Measurements from ENCODE around the gene ALG2. TPM values are rescaled to one million over a fixed set of nuclear protein-coding genes. Genes with fewer than 3 reads are reported as not detected.

ALG2 gene
- polyA plus RNA-seq, 3 donors = 15.9 to 25.5 (median 23.6) TPM

- H3K27ac ChIP-seq (ENCODE audit: low read depth in 1 of 2, low read length in 2 of 2) = no peak overlapping the region
- H3K4me3 Mint-ChIP-seq = no peak overlapping the region
- no peak for TF ChIP-seq CTCF (IDR thresholded peaks at IDR 0.05)
- 98% methylated on average over 5 of the region's 10 CpGs for WGBS (ENCODE audit: insufficient coverage)
- H3K79me2 ChIP-seq (ENCODE audit: insufficient read depth, low read length) = no peaks in the 10 kb centered on the region
- H3K9me3 ChIP-seq (replicated peaks in 1 of 2; ENCODE audit: control insufficient read depth in 1 of 2, insufficient read depth in 1 of 2, low read length in 2 of 2) = no peaks in the 10 kb centered on the region
- no peaks in the 10 kb centered on the region for H3K36me3 Mint-ChIP-seq
- H3K4me3 ChIP-seq (replicated peaks in 1 of 3; ENCODE audit: low read depth in 2 of 3, low read length in 3 of 3) = no peak overlapping the region
- H3K4me1 ChIP-seq (ENCODE audit: control insufficient read depth in 1 of 2, insufficient read depth in 2 of 2, low read length in 2 of 2) = no peaks in the 10 kb centered on the region
- no peaks in the 10 kb centered on the region for H4K20me1 ChIP-seq (ENCODE audit: insufficient read depth, low read length)
- H3K27ac Mint-ChIP-seq = no peak overlapping the region
- no peak overlapping the region for H3K9ac ChIP-seq (ENCODE audit: insufficient read depth, low read length, poor library complexity, severe bottlenecking)
- no peaks in the 10 kb centered on the region for H3K27me3 ChIP-seq (ENCODE audit: control insufficient read depth in 2 of 2, insufficient read depth in 2 of 2, low read length in 2 of 2)
- DNase-seq = no peak
- peaks cover 0 to 6% (median 2%) of the 10 kb centered on the region in 3 donors for H3K27me3 Mint-ChIP-seq (ENCODE audit: low read depth in 3 of 3)
- no peak overlapping the region for H2AFZ ChIP-seq (ENCODE audit: insufficient read depth, low read depth, low read length, poor library complexity, severe bottlenecking)
- no peak overlapping the region for H3K4me2 ChIP-seq (replicated peaks; ENCODE audit: extremely low read depth, low read length, poor library complexity, severe bottlenecking)
- no peaks in the 10 kb centered on the region for H3K4me1 Mint-ChIP-seq
- intact Hi-C loops (cut with micrococcal nuclease) = no loop called here
- H3K36me3 ChIP-seq (replicated peaks in 1 of 2; ENCODE audit: control insufficient read depth in 1 of 2, insufficient read depth in 2 of 2, low read length in 2 of 2) = no peaks in the 10 kb centered on the region
- H3K9me3 Mint-ChIP-seq = no peaks in the 10 kb centered on the region
Measured at GRCh38 chr9:99172124-99173091, 49.3 kb downstream of the ALG2 start.

GRCh38 chr9:99171225-99172123, 50.3 kb downstream of the ALG2 start:
- Mint-ChIP-seq H3K27ac (no peak overlapping the region), H3K27me3 (ENCODE audit: low read depth in 3 of 3) (peaks cover 0 to 6% (median 2%) of the 10 kb centered on the region in 3 donors), H3K4me1 (no peaks in the 10 kb centered on the region), H3K4me3 (no peak overlapping the region), H3K36me3 (no peaks in the 10 kb centered on the region), H3K9me3 (no peaks in the 10 kb centered on the region)
- Histone ChIP-seq H2AFZ (ENCODE audit: insufficient read depth, low read depth, low read length, poor library complexity, severe bottlenecking) (no peak overlapping the region), H3K4me3 (replicated peaks in 1 of 3; ENCODE audit: low read depth in 2 of 3, low read length in 3 of 3) (no peak overlapping the region), H3K4me1 (ENCODE audit: control insufficient read depth in 1 of 2, insufficient read depth in 2 of 2, low read length in 2 of 2) (no peaks in the 10 kb centered on the region), H3K36me3 (replicated peaks in 1 of 2; ENCODE audit: control insufficient read depth in 1 of 2, insufficient read depth in 2 of 2, low read length in 2 of 2) (no peaks in the 10 kb centered on the region), H3K4me2 (replicated peaks; ENCODE audit: extremely low read depth, low read length, poor library complexity, severe bottlenecking) (no peak overlapping the region), H4K20me1 (ENCODE audit: insufficient read depth, low read length) (no peaks in the 10 kb centered on the region), H3K9ac (ENCODE audit: insufficient read depth, low read length, poor library complexity, severe bottlenecking) (no peak overlapping the region), H3K27ac (ENCODE audit: low read depth in 1 of 2, low read length in 2 of 2) (no peak overlapping the region), H3K27me3 (ENCODE audit: control insufficient read depth in 2 of 2, insufficient read depth in 2 of 2, low read length in 2 of 2) (no peaks in the 10 kb centered on the region), H3K9me3 (replicated peaks in 1 of 2; ENCODE audit: control insufficient read depth in 1 of 2, insufficient read depth in 1 of 2, low read length in 2 of 2) (no peaks in the 10 kb centered on the region), H3K79me2 (ENCODE audit: insufficient read depth, low read length) (no peaks in the 10 kb centered on the region)
- intact Hi-C loops (cut with micrococcal nuclease) = no loop called here
- over 99% methylated on average over 11 of the region's 15 CpGs for WGBS (ENCODE audit: insufficient coverage)
- no peak for TF ChIP-seq CTCF (IDR thresholded peaks at IDR 0.05)
- no peak for DNase-seq
